ENCODE results near the gene PRRG3.

The PRRG3 gene

GRCh38 chrX:151704041-151704663, 8.9 kb downstream of the PRRG3 start:
- no peak overlapping the region for H3K4me3 ChIP-seq (ENCODE audit: low read depth, low read length)

- no peak overlapping the region for H3K4me3 ChIP-seq (ENCODE audit: low read depth, low read length)
Observed at GRCh38 chrX:151708821-151709220, 13.6 kb downstream of the PRRG3 start.

- H3K4me3 ChIP-seq (ENCODE audit: low read depth, low read length) = no peak overlapping the region
Observed at GRCh38 chrX:151710457-151710856, 15.2 kb downstream of the PRRG3 start.

GRCh38 chrX:151711154-151711553, 15.9 kb downstream of the PRRG3 start:
- H3K4me3 ChIP-seq (ENCODE audit: low read depth, low read length) = no peak overlapping the region

- no peak overlapping the region for H3K4me3 ChIP-seq (ENCODE audit: low read depth, low read length)
Observed at GRCh38 chrX:151711787-151712186, 16.5 kb downstream of the PRRG3 start.

- no peak overlapping the region for H3K4me3 ChIP-seq (ENCODE audit: low read depth, low read length)
Observed at GRCh38 chrX:151712253-151712652, 17.0 kb downstream of the PRRG3 start.

- H3K4me3 ChIP-seq (ENCODE audit: low read depth, low read length) = no peak overlapping the region
Observed at GRCh38 chrX:151713849-151714248, 18.6 kb downstream of the PRRG3 start.

GRCh38 chrX:151714362-151714761, 19.1 kb downstream of the PRRG3 start:
- no peak overlapping the region for H3K4me3 ChIP-seq (ENCODE audit: low read depth, low read length)

GRCh38 chrX:151715752-151716151, 20.5 kb downstream of the PRRG3 start, which contains the start of gene FATE1:
TSS of gene FATE1 (plus strand) at chrX:151716035. CDS start at chrX:151716120, 85 bp downstream.
- H3K4me3 ChIP-seq (ENCODE audit: low read depth, low read length) = no peak within 1 kb of the TSS

- H3K4me3 ChIP-seq (ENCODE audit: low read depth, low read length) = no peak overlapping the region
Observed at GRCh38 chrX:151722241-151722846, 27.1 kb downstream of the PRRG3 start.

GRCh38 chrX:151723156-151723760, 28.0 kb downstream of the PRRG3 start:
- H3K4me3 ChIP-seq (ENCODE audit: low read depth, low read length) = no peak overlapping the region

GRCh38 chrX:151724563-151725337, 29.5 kb downstream of the PRRG3 start:
- no peak overlapping the region for H3K4me3 ChIP-seq (ENCODE audit: low read depth, low read length)

- H3K4me3 ChIP-seq (ENCODE audit: low read depth, low read length) = no peak overlapping the region
Observed at GRCh38 chrX:151725338-151725614, 30.0 kb downstream of the PRRG3 start.

- no peak overlapping the region for H3K4me3 ChIP-seq (ENCODE audit: low read depth, low read length)
Observed at GRCh38 chrX:151726751-151727150, 31.5 kb downstream of the PRRG3 start.

GRCh38 chrX:151727346-151727745, 32.1 kb downstream of the PRRG3 start:
- no peak overlapping the region for H3K4me3 ChIP-seq (ENCODE audit: low read depth, low read length)

GRCh38 chrX:151729056-151729725, 33.9 kb downstream of the PRRG3 start:
- no peak overlapping the region for H3K4me3 ChIP-seq (ENCODE audit: low read depth, low read length)

- H3K4me3 ChIP-seq (ENCODE audit: low read depth, low read length) = no peak within 1 kb of the TSS
Observed at GRCh38 chrX:151734446-151734845, 39.2 kb downstream of the PRRG3 start, which contains the start of gene CNGA2. TSS of gene CNGA2 (plus strand) at chrX:151734746. CDS start at chrX:151738484, 3,738 bp downstream.

GRCh38 chrX:151735219-151735618, 40.0 kb downstream of the PRRG3 start:
- H3K4me3 ChIP-seq (ENCODE audit: low read depth, low read length) = no peak overlapping the region

GRCh38 chrX:151736685-151737084, 41.4 kb downstream of the PRRG3 start:
- no peak overlapping the region for H3K4me3 ChIP-seq (ENCODE audit: low read depth, low read length)

- H3K4me3 ChIP-seq (ENCODE audit: low read depth, low read length) = no peak overlapping the region
Observed at GRCh38 chrX:151737494-151737893, 42.2 kb downstream of the PRRG3 start.

GRCh38 chrX:151738751-151739150, 43.5 kb downstream of the PRRG3 start:
- no peak overlapping the region for H3K4me3 ChIP-seq (ENCODE audit: low read depth, low read length)

Measured in iPS-11a (cell line).